Esophagus squamous epithelium (tissue), 5 donors: ENCODE results near the gene GSC2. TPM values are rescaled to one million over a fixed set of nuclear protein-coding genes. Genes with fewer than 3 reads are reported as not detected.

Source experiments
- DNase-seq: peaks from one replicate; lab custom pipeline; 2025; lab: John Stamatoyannopoulos, UW
- H3K27ac ChIP-seq, 4 donors: fragments of 200-600 bp; sonication (generic); one replicate each; pipeline ENCODE4 v1.5.1; 2016 to 2019; ENCODE audit warnings: mild to moderate bottlenecking in 1 of 4
- H3K27me3 ChIP-seq, 4 donors: fragments of 200-600 bp; sonication (generic); 1 replicate in 3 of 4; 2 replicates in 1 of 4; pipeline versions ENCODE4 v1.5.1 to v1.6.0; 2017 to 2021; ENCODE audit warnings: antibody characterized with exemption in 1 of 4
- H3K36me3 ChIP-seq, 3 donors: fragments of 200-600 bp; sonication (generic); one replicate each; pipeline ENCODE4 v1.5.1; 2016 to 2019
- H3K4me1 ChIP-seq, 3 donors: fragments of 200-600 bp; sonication (generic); one replicate each; pipeline ENCODE4 v1.5.1; 2017 to 2019
- H3K4me3 ChIP-seq, 4 donors: fragments of 200-600 bp; sonication (generic); 1 replicate in 3 of 4; 2 replicates in 1 of 4; pipeline ENCODE4 v1.5.1; 2016 to 2019; ENCODE audit warnings: mild to moderate bottlenecking in 2 of 4, moderate library complexity in 1 of 4
- H3K9me3 ChIP-seq, 3 donors: fragments of 200-600 bp; sonication (generic); one replicate each; pipeline ENCODE4 v1.5.1; 2016 to 2019
- POLR2A ChIP-seq, 4 donors: fragments of 450-650 bp; IDR thresholded peaks; one replicate each; pipeline ENCODE4 v1.6.1; 2017; ENCODE audit warnings: antibody characterized with exemption in 4 of 4, mild to moderate bottlenecking in 4 of 4, moderate library complexity in 3 of 4
- WGBS, 2 donors: methylation state at CpG; one replicate each; pipeline ENCODE4 v1.1.5; 2018; 5-methylcytosine and 5-hydroxymethylcytosine counted together
- intact Hi-C: fragments of 100-400 bp; cut with DNase I; formaldehyde crosslinking; loops from one replicate; pipeline ENCODE4 v1.15.0; 2022
- total RNA-seq, 4 donors: library from RNA; depleted of rRNA; stranded (reverse); fragments of >200 nt; gene quantifications; one replicate each; pipeline ENCODE4 v1.1.0, GENCODE V29; 2016
- TF ChIP-seq, protein P1 (sequence below), 6 experiments: fragments of 450-650 bp in 4 of 6; fragments of 200-600 bp in 2 of 6; sonication (generic) in 2 of 6; IDR thresholded peaks; one replicate each; pipeline ENCODE4 v1.5.1; 2016 to 2019; ENCODE audit warnings: antibody characterized with exemption in 6 of 6, mild to moderate bottlenecking in 4 of 6, moderate library complexity in 4 of 6
- donor health status: DM: yes; HTN: yes; CAD: no.

The GSC2 gene
- total RNA-seq, 4 donors from 2014 or later, result not detected

DNA sequence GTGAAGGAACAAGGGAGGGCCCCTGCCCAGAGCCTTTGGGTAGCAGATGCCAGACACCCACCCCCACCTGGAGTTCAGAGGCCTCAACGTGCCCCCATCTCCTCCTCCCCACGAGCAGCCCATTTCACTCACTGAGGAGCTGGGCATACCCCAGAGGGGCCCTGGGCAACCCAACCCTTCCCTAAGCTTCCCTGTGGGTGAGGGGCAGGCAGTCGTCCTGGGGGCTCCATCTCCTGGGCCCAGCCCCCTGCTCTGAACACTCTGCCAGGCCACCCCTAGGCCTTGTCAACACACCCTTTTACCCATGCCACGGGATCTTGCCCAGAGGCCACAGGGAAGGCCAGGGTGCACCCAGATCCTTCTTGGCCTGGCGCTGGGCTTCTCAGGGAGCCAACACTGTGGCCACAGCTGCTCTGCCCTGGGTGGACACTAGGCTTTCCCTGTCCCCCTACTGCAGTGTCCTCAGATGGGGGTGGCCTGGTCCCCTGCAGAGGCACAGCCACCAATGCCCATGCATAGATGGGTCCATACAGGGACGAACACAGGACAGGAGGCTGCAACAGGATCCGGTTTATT lies 25.0 kb upstream of the GSC2 start:
- Histone ChIP-seq H3K27ac (peak overlapping the region in 3 of 4 donors; percentile 18 to 26 (median 25)), H3K36me3 (peaks cover 0 to 21% (median 0%) of the 10 kb centered on the region in 3 donors), H3K4me1 (peaks cover 61 to 79% (median 68%) of the 10 kb centered on the region in 3 donors), H3K4me3 (no peak overlapping the region), H3K27me3 (peaks cover 0 to 6% (median 0%) of the 10 kb centered on the region in 4 donors), H3K9me3 (no peaks in the 10 kb centered on the region)
- TF ChIP-seq, protein P1, sequence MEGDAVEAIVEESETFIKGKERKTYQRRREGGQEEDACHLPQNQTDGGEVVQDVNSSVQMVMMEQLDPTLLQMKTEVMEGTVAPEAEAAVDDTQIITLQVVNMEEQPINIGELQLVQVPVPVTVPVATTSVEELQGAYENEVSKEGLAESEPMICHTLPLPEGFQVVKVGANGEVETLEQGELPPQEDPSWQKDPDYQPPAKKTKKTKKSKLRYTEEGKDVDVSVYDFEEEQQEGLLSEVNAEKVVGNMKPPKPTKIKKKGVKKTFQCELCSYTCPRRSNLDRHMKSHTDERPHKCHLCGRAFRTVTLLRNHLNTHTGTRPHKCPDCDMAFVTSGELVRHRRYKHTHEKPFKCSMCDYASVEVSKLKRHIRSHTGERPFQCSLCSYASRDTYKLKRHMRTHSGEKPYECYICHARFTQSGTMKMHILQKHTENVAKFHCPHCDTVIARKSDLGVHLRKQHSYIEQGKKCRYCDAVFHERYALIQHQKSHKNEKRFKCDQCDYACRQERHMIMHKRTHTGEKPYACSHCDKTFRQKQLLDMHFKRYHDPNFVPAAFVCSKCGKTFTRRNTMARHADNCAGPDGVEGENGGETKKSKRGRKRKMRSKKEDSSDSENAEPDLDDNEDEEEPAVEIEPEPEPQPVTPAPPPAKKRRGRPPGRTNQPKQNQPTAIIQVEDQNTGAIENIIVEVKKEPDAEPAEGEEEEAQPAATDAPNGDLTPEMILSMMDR (IDR thresholded peaks at IDR 0.05), result no peak
- no peak for TF ChIP-seq POLR2A (IDR thresholded peaks at IDR 0.05)
- 76 to 90% methylated on average over 2 to 3 of the region's 7 CpGs for WGBS, 2 donors
- intact Hi-C loops, result no loop called here
- DNase-seq, result no peak

DNA sequence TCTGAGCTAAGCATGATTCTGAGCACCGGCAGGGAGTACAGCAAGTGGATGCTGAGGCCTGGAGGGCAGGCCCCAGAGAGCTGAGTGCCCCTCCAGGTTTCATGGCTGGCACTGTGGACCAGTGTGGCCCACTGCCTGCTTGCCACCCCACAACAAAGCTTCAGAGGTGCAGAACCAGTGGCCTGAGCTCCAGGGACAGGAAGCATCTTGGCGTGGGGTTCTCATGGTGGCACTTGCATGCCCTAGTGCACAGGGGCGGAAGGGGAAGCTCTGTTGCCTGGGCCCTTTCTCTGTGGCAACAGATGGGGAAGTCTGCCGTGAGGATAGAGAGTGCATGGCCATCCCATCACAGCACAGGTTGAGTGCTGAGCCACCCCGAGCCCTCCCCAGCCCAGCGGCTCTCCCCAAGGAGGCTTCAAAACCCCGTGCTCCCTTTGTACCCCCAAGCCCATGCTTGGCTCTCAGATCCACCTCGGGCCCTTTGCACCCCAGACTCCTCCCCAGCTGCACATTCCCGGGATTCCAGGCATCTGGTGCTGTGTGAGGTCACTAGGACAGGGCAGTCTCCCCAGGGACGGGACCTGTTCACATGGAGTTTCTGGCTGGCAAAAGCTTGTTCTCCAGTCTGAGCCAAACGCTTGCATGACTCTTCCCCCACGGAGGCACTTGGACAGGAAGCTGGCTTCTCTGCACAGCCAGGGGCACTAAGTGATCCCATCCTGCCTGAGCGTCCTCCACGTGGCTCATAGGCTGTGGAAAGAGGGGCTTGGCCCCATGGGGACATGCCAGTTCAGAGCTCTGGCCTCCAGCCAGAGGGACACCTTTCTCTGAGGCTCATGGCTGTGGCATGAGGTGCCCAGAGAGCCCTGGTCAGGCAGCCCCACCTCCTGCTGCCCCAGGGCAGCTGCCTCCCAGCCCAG lies 24.3 kb upstream of the GSC2 start:
- intact Hi-C loops, result no loop called here
- Histone ChIP-seq H3K9me3 (no peaks in the 10 kb centered on the region), H3K36me3 (peaks cover 0 to 21% (median 0%) of the 10 kb centered on the region in 3 donors), H3K4me3 (no peak overlapping the region), H3K27me3 (peaks cover 0 to 14% (median under 1%) of the 10 kb centered on the region in 4 donors), H3K27ac (peak overlapping the region in 3 of 4 donors; percentile 18 to 26 (median 25)), H3K4me1 (peaks cover 64 to 83% (median 66%) of the 10 kb centered on the region in 3 donors)
- TF ChIP-seq, protein P1 (IDR thresholded peaks at IDR 0.05), result no peak
- no peak for TF ChIP-seq POLR2A (IDR thresholded peaks at IDR 0.05)
- DNase-seq, result no peak
- WGBS, 2 donors, result 64% methylated on average over 5 of the region's 14 CpGs; no CpG with 5 or more reads in 1 of the 2 donors

DNA sequence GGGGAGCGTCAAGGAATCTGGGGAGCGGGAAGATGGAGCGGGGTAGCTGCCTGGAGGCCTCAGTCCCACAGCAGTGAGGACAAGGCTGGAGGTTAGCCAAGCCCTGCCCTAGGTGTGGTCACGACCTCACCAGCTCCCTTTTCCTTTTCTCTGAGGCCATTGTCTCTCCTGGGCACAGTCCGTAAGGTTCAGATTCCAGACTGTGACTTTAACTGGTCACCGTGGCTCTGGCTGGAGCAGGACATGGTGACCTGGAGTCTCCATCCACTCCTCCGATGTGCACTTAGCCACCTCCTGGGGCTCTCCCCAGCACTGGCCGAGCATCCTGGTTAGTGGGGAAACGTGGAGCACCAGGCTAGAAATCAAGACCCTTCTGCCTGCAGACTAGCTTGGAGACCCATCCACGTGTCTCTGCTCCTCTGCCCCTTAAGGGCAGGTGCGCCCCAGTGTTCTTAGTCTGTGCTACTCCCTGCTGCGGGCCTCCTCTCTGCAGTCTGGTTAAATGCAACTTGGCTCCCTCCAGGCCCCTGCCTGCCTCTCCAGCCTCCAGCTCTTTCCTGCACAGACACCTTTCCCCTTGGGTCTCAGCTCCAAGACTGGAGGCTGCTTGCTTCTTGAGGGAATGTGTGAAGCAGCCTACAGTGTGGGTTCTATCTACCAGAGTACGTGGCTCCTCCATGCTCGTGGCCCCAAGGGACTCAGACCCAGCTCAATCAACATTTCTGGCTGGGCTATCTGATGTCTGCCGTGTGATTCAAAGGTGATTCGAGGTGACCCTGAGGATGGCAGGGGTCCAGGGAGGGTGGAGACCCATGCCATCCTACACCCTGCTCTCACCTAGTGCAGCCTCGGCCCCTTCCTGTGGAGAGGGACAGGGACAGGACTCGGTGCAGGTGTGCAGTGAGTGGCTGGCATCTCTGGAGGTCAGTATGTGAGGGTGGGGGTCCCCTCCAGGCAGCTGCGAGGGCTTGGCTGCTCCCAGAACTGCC lies 23.2 kb upstream of the GSC2 start:
- no peak for DNase-seq
- peak overlapping the region in 2 of 4 donors; percentile 74 to 99 for H3K4me3 ChIP-seq
- H3K36me3 ChIP-seq, result peaks cover 0 to 21% (median 0%) of the 10 kb centered on the region in 3 donors
- peak overlapping the region; percentile 7 to 96 (median 58) for H3K27ac ChIP-seq
- H3K4me1 ChIP-seq, result peaks cover 61 to 83% (median 62%) of the 10 kb centered on the region in 3 donors
- intact Hi-C loops, result no loop called here
- WGBS, 2 donors, result 61% methylated on average over 13 of the region's 19 CpGs
- H3K27me3 ChIP-seq, result peaks cover 0 to 24% (median 6%) of the 10 kb centered on the region in 4 donors
- TF ChIP-seq POLR2A (IDR thresholded peaks at IDR 0.05), result no peak
- TF ChIP-seq, protein P1 (IDR thresholded peaks at IDR 0.05), result no peak
- H3K9me3 ChIP-seq, result no peaks in the 10 kb centered on the region

DNA sequence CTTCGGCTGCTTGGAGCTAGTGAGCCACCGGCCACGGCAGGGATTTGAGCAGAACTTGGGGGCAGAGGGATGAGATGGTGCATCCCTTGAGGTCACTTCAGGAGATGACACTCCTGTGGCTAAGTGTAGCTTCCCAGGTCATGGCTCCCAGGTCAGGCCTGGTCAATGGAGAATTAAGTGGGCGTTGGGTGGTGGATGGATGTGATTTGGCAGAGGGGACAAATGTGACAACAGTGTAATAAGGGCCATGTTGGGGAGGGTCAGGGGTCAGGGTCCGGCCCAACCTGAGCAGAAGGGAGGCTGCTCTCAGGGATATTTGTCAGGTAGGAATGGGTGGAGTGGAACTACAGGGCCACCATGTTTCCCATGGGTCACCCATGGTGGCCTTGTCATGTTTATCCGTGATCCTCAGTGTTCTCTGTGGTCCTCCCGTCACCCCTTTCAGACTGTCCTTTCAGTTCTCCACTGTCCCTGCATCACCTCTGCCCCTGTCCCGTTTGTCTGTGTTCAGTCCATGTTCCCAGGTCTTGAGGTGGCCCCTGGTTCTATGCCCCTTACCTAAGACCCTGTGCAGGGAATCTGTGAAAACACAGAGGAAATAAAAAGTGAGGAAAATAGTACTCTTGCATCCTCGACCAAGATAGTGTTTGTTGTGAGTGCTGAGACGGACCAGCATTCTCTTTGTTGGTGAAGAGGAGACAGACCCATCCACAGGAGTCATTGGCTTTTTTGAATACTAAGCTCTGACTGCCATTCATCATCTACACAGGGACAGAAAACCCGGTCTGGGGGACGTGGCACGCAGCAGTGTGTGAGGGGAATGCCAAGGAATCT lies 22.3 kb upstream of the GSC2 start:
- Histone ChIP-seq H3K4me3 (peak overlapping the region; percentile 68 to 99 (median 86)), H3K36me3 (peaks cover 0 to 21% (median 0%) of the 10 kb centered on the region in 3 donors), H3K4me1 (peaks cover 55 to 76% (median 58%) of the 10 kb centered on the region in 3 donors), H3K27me3 (peaks cover 0 to 33% (median 10%) of the 10 kb centered on the region in 4 donors), H3K27ac (peak overlapping the region; percentile 93 to 96 (median 94)), H3K9me3 (no peaks in the 10 kb centered on the region)
- TF ChIP-seq, protein P1 (IDR thresholded peaks at IDR 0.05), result no peak
- no peak for TF ChIP-seq POLR2A (IDR thresholded peaks at IDR 0.05)
- intact Hi-C loops, result no loop called here
- DNase-seq, result no peak
- 32 to 37% methylated on average over 9 to 11 of the region's 13 CpGs for WGBS, 2 donors
